Erythroblast (primary cell): ENCODE measurements around the gene RICTOR.

Experiments used
- GATA1 ChIP-seq: IDR thresholded peaks from 2 replicates; pipeline ENCODE4 v1.6.1; 2011; ENCODE audit warnings: low read depth, mild to moderate bottlenecking, control low read depth, low read length, moderate library complexity
- POLR2A ChIP-seq: IDR thresholded peaks from 2 replicates; pipeline ENCODE4 v1.6.1; 2011; ENCODE audit warnings: mild to moderate bottlenecking, low read length

GRCh38 chr5:39058178-39058921 is 15.8 kb downstream of the RICTOR start:
- TF ChIP-seq POLR2A (no peak), GATA1 (no peak)
